Hematopoietic multipotent progenitor cell treated with erythropoietin and hydrocortisone succinate and interleukin-3 and kit ligand, for 8 days (in vitro differentiated cells): ENCODE results near the gene SCGB2B2.
"Not testable (repeated sequence)": the region's sequence is repeated elsewhere in the genome, so short reads cannot be mapped to it uniquely, and the experiment has no call there.

Source experiments
- DNase-seq: peaks from one replicate; pipeline ENCODE4 v3.0.0-alpha.2; 2015

SCGB2B2 gene

DNA sequence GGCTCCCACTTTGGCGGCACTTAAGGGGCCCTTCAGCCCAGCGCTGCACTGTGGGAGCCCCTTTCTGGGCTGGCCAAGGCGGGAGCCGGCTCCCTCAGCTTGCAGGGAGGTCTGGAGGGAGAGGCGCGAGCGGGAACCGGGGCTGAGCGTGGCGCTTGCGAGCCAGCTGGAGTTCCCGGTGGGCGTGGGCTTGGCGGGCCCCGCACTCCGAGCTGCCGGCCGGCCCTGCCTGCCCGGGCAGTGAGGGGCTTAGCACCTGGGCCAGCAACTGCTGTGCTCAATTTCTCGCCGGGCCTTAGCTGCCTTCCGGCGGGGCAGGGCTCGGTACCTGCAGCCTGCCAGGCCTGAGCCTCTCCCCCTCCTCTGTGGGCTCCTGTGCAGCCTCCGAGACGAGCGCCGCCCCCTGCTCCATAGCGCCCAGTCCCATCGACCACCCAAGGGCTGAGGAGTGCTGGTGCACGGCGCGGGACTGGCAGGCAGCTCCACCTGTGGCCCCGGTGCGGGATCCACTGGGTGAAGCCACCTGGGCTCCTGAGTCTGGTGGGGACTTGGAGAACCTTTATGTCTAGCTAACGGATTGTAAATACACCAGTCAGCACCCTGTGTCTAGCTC, 8.8 kb downstream of the SCGB2B2 start:
- DNase-seq: not testable (repeated sequence)

DNA sequence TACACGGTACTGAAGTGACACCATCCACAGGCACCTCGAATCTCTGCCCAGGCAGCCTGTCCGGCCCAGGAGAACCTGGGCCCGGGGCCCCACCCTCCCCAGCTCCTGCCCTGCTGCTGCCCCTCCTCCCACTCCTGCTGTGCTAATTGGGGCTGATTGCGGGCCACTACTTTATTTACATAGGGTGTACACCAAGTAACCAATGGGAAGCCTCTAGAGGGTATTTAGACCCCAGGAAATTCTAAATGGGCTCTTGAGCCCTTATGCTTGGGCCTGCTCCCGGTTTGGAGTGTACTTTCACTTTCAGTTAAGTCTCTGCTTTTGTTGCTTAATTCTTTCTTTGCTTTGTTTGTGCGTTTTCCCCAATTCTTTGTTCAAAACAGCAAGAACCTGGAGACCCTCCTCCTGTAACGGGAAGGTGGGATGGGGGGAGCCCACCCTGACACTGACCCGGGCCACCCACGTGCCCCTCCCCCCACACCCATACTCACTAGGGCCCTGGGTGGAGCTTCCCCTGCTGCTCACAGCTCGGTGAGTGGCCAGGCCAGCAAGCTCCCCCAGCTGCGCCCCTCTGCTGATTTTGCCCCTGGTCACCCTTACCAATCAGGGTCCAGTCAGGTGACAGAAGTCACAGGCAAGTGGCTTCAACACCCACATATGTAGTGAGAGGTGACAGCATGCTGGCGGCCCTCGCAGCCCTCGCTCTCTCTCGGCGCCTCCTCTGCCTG, 9.4 kb downstream of the SCGB2B2 start:
- no peak for DNase-seq

DNA sequence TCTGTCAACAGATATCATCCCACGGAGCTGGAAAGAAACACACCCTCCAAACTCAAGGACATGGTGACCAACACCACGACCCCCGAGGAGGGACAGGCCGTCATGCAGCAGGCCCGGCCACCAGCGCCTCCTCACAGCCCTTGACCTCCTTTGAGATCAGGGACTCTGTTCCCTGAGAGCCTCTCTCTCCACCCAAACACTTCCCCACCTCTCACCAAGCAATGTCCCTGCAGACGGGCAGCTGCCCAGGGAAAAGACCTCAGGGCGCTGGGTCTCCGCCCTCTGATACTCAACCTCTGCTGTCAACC, 10.0 kb downstream of the SCGB2B2 start:
- no peak for DNase-seq

DNA sequence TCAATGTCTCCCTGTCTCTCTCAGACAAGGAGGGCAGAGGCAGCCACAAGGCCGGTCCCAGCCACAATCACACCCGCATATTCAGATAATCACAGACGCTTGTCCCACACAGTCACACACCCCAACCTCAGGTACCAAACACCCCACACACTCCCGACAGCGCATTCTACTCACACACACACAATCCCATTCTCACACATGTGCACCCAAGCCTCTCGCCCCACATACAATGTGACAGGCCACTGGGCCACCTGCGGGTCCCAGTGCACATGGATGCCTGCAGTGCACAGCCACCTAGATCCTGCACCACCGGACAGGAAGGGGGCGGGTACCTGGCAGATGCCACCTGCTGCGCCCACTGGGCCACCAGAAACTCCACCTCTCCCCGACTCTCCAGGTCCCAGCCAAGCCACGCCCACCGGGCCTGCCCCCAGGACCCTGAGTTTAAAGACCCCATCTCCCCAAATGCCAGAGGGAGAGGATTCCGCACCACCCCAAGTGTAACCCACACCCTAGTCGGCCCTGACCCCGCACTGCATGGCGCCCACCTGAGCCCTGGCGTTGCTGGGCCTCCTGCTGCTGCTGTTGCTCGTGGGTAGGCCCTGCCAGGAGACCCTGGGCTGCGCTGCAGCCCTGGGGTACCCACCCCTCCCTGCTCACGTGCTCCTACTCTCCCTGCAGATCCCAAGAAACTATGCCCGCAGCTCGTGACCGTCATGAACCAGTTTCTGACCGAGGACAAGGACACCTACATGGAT, 10.6 kb downstream of the SCGB2B2 start:
- DNase-seq: no peak

DNA sequence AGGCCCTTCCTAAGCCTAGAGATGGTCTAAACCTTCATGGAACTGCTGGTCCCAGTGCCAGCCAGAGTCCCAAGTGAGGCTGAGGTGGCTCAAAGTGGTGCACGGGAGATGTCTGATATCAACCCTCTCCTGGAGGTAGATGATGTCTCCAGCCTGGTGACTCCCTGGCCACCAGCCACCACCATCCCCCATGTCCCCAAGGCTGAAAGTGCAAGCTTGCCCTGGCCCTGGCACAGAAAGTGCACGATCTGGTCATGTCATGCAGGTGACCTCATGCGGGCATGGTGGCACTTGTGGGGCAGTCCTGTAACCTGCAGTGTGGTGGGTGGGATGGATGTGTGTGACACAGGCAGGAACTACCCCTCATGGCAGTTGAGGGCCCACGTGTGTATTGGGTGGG, 11.7 kb downstream of the SCGB2B2 start:
- not testable (repeated sequence) for DNase-seq

DNA sequence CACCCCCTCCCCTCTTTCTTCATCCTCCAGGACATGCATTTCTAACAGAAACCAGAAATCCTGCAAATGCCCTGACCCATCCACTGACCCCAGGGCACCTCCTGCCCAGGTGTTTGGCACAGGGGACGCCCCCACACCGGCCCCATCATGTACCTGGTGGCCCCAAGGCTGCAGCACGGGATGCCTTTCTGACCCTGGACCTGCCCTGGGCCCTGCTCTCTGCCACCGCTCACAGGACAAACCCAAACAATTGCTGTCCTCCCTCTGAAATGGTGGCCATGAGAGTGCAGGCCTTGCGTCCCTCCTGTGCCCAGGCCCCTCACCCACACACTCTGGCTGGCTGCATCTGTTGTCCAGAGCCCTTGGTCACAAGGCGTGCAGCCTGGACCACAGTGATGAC, 12.1 kb downstream of the SCGB2B2 start:
- no peak for DNase-seq

DNA sequence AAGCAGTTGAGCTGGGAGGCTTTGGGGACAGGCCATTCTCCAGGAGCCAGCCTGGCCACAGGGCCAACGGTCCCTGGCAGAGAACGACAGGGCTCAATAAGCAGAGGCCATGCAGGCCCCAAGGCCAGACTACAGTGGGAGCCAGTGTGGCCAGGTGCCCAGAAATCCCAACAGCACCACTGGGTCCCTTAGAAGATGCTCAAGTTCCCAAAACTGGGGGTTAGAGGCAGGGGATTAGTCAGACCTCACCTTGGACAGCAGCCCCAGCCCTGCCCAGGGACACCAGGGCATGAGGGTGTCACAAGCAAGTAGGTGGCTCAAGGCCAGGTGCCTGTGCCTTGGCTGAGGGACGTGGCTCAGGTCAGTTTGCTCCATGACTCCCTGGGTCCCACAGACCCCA, 12.8 kb downstream of the SCGB2B2 start:
- no peak for DNase-seq

DNA sequence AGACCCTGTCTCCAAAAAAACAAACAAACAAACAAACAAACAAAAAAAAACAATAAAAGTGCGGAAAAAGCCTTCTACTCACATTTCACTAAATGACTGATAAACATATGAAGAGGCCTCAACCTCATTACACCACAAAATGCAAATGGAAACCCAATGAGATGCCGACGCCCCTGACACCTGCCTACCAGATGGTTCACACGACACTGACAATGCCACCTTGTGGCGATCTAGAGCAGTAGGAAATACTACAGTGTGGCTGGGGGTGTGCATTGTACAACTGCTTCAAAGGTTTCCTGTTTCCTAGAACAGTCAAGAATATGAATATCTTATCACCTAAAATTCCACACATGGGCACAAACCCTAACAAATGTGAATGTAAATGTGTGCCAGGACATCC, 14.0 kb downstream of the SCGB2B2 start:
- peak; percentile 48 for DNase-seq

DNA sequence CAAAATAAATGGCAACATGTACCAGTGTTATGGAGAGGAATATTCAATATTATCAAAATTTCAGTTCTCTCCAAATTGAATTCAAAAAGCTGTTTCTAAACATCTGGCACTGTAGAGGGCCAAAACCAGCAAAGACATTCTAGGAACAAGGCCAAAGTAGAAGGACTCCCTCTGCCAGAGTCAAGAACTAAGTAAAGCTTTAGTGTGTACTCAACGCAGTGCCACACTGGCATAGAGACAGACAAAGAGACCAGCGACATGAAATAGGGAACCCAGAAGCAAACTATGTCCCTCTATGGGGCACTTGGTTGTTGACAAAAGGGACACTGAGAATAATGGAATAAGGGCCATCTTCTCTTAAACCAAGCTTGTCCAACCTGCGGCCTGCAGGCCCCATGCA, 15.6 kb downstream of the SCGB2B2 start:
- no peak for DNase-seq

DNA sequence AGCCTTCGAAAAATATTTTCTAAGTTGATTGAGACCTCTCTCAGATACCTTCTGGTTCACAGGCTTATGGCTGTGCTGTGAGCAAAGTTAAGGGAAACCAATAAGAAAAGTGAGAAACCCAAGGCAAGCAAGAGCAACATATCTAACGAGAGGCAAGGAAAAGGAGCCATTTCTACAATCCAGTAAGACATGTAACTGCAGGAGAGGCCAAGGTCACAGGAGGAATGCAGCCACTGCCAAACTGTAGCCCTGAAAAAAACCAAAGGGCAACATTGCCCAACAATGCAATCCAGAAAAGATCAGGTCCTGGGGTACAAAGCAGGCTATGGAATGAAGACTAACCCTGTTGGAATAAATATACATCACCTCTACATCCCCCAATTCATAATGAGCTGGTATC, 21.3 kb downstream of the SCGB2B2 start:
- DNase-seq: no peak

DNA sequence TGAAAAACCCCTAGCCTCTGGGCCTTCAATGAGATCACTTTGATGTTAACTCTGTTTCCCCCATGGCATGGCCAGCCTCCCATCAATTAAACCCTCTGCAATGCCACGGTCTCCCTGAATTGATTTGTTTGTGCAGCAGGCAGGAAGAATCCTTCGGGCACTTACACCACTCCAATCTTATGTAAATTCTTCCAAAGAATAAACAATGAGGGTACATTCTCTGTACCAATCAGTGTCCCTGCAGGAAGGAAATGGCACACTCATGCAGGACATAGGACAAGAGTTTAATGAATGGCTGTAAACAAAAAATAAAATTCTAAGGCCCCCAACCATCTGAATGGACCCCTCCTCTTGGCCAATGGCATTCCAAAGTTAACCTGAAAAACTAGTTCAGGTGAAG, 22.2 kb downstream of the SCGB2B2 start:
- DNase-seq: no peak

DNA sequence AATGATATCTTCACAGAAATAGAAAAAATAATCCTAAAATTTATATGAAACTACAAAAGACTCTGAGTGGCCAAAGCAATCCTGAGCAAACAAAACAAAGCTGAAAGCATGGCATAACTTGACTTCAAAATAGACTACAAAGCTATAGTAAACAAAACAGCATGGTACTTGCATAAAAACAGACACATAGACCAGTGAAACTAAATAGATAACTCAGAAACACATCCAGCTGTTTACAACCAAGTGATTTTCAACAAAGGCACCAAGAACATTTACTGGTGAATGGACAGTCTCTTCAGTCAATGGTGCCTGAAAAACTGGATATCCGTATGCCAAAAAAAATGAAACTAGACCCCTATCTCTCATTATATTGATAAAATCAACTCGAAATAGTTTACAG, 25.2 kb downstream of the SCGB2B2 start:
- no peak for DNase-seq

DNA sequence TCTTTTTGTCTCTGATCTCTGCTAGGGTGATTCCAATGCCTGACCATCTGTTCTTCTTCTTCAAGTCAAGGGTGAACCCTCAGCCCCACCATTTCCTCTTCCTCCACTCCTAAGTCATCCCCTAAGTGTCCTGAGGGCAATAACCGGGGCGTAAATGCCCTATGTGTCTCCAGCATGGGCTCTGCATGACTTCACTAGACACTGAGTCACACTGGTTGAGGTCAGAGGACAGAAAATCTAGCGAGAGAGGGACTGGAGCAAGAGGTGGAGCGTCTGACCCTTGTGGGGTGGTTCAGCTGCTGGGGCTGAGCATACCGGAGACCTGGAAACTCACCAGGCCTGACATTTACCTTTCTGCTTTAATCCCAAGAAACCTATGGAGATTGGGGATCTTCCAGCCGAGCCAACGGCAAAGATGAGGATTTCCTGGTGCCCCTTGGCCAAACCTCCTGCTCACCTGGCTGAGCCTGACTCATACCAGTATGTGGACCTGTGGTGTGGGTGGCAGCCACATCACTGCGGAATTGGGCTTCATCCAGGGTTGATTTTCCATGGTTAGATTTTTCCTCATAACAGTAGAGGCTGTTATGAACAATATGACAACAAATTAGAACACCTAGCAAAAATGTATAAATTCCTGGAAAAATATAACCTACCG, 26.9 kb downstream of the SCGB2B2 start:
- DNase-seq: no peak

DNA sequence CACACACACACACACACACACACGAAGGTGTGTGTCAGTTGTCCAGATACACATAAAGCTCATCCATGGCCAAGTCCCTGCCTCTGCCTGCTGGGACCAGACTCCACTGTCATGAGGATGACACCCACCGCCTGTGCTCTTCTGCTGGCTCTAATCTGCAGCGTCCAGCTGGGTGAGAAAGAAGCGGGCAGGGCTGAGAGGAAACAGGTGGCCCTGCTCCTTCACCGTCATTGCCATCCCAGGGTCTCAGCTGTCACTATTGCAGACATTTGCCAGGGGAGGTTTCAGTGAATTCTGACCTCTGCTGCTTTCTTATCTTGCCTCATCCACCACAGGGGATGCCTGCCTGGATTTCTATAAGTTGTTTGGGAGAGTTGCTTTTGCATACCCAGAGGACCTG, 31.4 kb downstream of the SCGB2B2 start:
- peak; percentile 2 for DNase-seq

DNA sequence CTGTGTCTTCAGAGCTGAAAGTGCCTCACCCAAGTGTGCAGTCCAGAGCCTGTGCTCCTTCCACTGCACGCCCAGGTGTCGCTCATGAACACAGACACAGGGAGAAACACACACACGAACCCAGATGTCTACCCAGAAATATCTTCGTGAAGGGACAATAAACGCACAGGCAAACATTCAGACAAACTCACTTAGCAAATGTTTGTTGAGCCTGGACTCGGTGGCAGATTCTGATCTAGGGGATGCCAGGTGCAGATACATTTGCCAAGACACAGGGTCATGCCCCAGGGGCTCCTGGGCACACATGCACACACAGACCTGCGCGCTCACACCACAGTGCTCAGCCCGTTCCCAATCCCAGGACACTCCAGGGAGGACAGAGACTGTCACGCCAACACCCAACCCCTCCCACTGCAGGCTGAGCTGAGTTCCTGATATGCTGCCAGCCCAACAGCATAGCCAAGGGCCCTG, 31.9 kb downstream of the SCGB2B2 start:
- DNase-seq: no peak

DNA sequence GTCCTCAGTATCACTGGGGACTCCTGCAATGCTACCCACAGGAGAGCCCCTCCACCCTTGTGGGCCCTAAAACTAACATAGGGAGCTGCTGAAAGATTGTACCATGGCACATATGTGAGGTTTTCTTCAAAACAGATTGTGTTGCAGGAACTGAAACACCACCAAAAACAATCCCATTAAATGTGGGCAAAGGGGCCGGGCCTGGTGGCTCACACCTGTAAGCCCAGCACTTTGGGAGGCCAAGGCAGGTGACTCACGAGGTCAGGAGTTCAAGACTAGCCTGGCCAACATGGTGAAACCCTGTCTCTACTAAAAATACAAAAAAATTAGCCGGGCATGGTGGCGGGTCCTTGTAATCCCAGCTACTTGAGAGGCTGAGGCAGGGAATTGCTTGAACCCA, 34.7 kb downstream of the SCGB2B2 start:
- no peak for DNase-seq

DNA sequence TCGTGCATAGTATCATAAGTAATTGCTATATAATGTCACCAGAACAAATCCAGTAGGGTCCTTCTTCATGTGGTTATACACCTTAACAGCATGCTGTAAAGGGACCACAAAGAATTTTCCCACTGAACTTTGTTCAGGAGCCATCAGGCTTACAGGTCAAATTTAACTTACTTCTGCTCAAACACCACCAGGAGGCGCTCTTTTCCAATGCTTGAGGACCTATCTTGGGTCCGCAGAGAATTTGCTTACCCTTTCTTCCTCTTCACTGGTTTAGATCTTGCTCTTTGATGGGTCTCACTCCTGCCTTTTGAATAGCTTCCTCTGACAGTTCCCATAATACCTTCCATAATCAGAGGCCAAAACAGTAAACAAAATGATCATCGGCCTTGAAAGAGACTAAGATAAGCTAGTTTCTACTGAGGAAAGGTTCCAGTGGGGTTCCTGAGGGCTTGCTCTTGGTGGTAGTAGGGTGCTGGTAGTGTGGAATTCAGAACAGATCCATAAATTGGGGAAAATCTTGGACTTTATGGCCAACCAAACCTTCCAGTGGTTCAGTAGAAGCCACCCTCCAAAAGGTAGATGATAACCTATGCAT, 37.4 kb downstream of the SCGB2B2 start:
- DNase-seq: peak; percentile 79

DNA sequence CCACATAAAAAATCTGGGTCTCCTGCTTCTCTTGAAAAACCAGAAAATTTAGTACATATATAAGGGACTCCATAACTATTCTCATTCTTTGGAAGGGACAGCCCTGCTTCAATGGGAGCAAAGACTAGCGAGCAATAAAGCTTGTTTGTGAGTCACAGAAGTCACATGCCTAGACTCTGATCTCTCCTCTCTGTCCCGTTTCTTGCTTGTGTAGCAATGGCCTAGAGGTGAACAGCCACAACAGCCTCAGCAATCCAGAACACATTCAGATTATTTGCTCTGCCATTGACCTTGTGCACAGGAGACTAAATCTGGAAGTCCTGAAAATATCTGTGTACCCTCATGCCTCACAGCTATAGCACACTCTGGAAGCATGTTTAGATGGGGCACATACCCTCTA, 43.2 kb downstream of the SCGB2B2 start:
- DNase-seq: no peak
